OCI-LY1 (cell line): ENCODE data around the gene RNU7-1.

Source experiments
- H2AFZ ChIP-seq: fragments of 200-600 bp; sonication (generic), shearing (Covaris generic); 2 replicates; pipeline ENCODE4 v1.6.0; 2014; ENCODE audit warnings: antibody characterized with exemption, mild to moderate bottlenecking, low read length
- H3F3A ChIP-seq: fragments of 200-600 bp; sonication (generic), shearing (Covaris generic); 2 replicates; pipeline ENCODE4 v1.6.0; 2014; ENCODE audit warnings: mild to moderate bottlenecking, antibody characterized with exemption, low read length, moderate library complexity; ENCODE audit not compliant: insufficient read depth
- H3K27ac ChIP-seq: fragments of 200-600 bp; sonication (generic); 2 replicates; pipeline ENCODE4 v1.5.1; 2014; ENCODE audit warnings: low read length, mixed run types, mild to moderate bottlenecking, low read depth; ENCODE audit not compliant: poor library complexity, severe bottlenecking
- H3K27me3 ChIP-seq: fragments of 200-600 bp; sonication (generic); 2 replicates; pipeline ENCODE4 v1.6.0; 2014; ENCODE audit warnings: antibody characterized with exemption, mild to moderate bottlenecking, low read length, moderate library complexity; ENCODE audit not compliant: insufficient read depth
- H3K36me3 ChIP-seq: fragments of 200-600 bp; sonication (generic); 2 replicates; pipeline ENCODE4 v1.6.1; 2014; ENCODE audit warnings: mild to moderate bottlenecking, antibody characterized with exemption, low read length, moderate library complexity, mixed read lengths; ENCODE audit not compliant: insufficient read depth
- H3K4me1 ChIP-seq: fragments of 200-600 bp; sonication (generic); 2 replicates; pipeline ENCODE4 v1.5.1; 2014; ENCODE audit warnings: mild to moderate bottlenecking, low read length, moderate library complexity; ENCODE audit not compliant: insufficient read depth, severe bottlenecking
- H3K4me2 ChIP-seq: fragments of 200-600 bp; sonication (generic), shearing (Covaris generic); 2 replicates; pipeline ENCODE4 v1.6.1; 2014; ENCODE audit warnings: low read length
- H3K4me3 ChIP-seq: fragments of 200-600 bp; sonication (generic); 2 replicates; pipeline ENCODE4 v1.5.1; 2014; ENCODE audit warnings: low read length, low read depth, mild to moderate bottlenecking, mixed read lengths; ENCODE audit not compliant: poor library complexity, severe bottlenecking
- H3K79me2 ChIP-seq: fragments of 200-600 bp; shearing (Covaris generic); 2 replicates; pipeline ENCODE4 v1.6.1; 2016; ENCODE audit warnings: mixed run types, low read length, mixed read lengths; ENCODE audit not compliant: insufficient read depth
- H3K9ac ChIP-seq: fragments of 200-600 bp; sonication (generic), shearing (Covaris generic); 2 replicates; pipeline ENCODE4 v1.6.1; 2014; ENCODE audit warnings: mild to moderate bottlenecking, low read length, mixed read lengths
- H3K9me2 ChIP-seq: fragments of 200-600 bp; sonication (generic), shearing (Covaris generic); 2 replicates; pipeline ENCODE4 v1.6.1; 2014; ENCODE audit warnings: low read depth, mild to moderate bottlenecking, low read length, mixed read lengths
- H3K9me3 ChIP-seq: fragments of 200-600 bp; shearing (Covaris generic); 2 replicates; pipeline ENCODE4 v1.6.1; 2014; ENCODE audit warnings: low read length, mixed read lengths
- H4K20me1 ChIP-seq: fragments of 200-600 bp; sonication (generic), shearing (Covaris generic); 2 replicates; pipeline ENCODE4 v1.6.0; 2016; ENCODE audit warnings: mild to moderate bottlenecking, low read length; ENCODE audit not compliant: insufficient read depth
- EZH2 ChIP-seq: fragments of 200-600 bp; sonication (generic), shearing (Covaris generic); IDR thresholded peaks from 2 replicates; pipeline ENCODE4 v1.8.0; 2017; ENCODE audit warnings: borderline replicate concordance, mixed run types, mild to moderate bottlenecking, antibody characterized with exemption, low read length, moderate library complexity, mixed read lengths
- TF ChIP-seq, protein P1 (sequence below): fragments of 200-600 bp; sonication (generic), shearing (Covaris generic); IDR thresholded peaks from 2 replicates; pipeline ENCODE4 v1.5.1; 2017; ENCODE audit warnings: mild to moderate bottlenecking, antibody characterized with exemption, low read length, moderate library complexity, mixed read lengths

RNU7-1 gene

DNA sequence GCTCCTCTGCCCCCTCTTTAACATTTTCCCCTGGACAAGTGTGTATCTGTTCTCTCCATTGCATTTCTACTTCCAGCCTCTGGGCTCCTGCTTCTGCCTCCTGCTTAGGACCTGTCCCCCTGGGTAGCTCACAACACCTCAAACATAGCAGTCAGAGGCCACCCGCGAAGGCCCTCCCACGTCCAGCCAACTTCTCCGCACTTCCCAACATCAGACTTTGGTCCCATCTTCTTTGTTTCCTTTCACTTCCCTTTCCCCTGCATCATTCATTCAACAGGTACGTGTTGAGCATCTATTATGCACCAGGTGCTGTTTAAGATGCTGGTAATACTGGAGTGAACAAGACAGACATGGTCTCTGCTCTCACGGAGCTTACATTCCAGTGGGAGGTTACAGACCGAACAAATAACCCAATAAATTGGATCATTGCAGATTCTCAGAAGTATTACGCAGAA lies 3.3 kb downstream of the RNU7-1 start:
- Histone ChIP-seq H3K9ac (no peak overlapping the region), H3K4me1 (peaks cover 54% of the 10 kb centered on the region), H3K79me2 (no peaks in the 10 kb centered on the region), H3K9me3 (no peaks in the 10 kb centered on the region), H3K27me3 (no peaks in the 10 kb centered on the region), H3F3A (no peaks in the 10 kb centered on the region), H3K27ac (peak overlapping the region; percentile 91), H3K9me2 (no peaks in the 10 kb centered on the region), H2AFZ (no peak overlapping the region), H3K4me3 (peak overlapping the region; percentile 71), H3K4me2 (peak overlapping the region; percentile 91; the same call in 1 of the 2 replicates), H4K20me1 (no peaks in the 10 kb centered on the region), H3K36me3 (no peaks in the 10 kb centered on the region)
- no peak for TF ChIP-seq EZH2
- TF ChIP-seq, protein P1, sequence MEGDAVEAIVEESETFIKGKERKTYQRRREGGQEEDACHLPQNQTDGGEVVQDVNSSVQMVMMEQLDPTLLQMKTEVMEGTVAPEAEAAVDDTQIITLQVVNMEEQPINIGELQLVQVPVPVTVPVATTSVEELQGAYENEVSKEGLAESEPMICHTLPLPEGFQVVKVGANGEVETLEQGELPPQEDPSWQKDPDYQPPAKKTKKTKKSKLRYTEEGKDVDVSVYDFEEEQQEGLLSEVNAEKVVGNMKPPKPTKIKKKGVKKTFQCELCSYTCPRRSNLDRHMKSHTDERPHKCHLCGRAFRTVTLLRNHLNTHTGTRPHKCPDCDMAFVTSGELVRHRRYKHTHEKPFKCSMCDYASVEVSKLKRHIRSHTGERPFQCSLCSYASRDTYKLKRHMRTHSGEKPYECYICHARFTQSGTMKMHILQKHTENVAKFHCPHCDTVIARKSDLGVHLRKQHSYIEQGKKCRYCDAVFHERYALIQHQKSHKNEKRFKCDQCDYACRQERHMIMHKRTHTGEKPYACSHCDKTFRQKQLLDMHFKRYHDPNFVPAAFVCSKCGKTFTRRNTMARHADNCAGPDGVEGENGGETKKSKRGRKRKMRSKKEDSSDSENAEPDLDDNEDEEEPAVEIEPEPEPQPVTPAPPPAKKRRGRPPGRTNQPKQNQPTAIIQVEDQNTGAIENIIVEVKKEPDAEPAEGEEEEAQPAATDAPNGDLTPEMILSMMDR, result no peak

DNA sequence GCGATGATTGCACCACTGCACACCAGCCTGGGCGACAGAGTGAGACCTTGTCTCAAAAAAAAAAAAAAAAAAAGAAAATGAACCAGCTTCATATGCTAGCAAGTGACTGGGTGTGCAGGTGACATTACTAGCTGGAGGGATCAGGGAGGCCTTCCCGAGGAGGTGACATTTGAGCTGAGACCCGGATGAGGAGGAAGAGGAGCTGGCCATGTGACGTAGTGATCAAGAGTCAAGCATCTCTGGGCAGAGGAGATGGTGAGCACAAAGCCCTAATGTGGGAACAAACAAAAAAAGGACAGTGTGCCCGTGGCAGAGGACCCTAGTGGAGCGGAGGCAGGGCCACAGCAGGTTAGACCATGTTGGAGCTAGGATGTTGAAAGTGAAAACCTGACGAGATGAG lies 4.0 kb downstream of the RNU7-1 start:
- Histone ChIP-seq H3K27ac (no peak overlapping the region), H4K20me1 (no peaks in the 10 kb centered on the region), H3K4me1 (peaks cover 61% of the 10 kb centered on the region), H2AFZ (no peak overlapping the region), H3K36me3 (no peaks in the 10 kb centered on the region), H3K4me3 (no peak overlapping the region), H3F3A (no peaks in the 10 kb centered on the region), H3K9me3 (no peaks in the 10 kb centered on the region), H3K79me2 (no peaks in the 10 kb centered on the region), H3K9ac (no peak overlapping the region), H3K27me3 (no peaks in the 10 kb centered on the region), H3K4me2 (no peak overlapping the region), H3K9me2 (no peaks in the 10 kb centered on the region)
- no peak for TF ChIP-seq EZH2
- TF ChIP-seq, protein P1, result no peak

DNA sequence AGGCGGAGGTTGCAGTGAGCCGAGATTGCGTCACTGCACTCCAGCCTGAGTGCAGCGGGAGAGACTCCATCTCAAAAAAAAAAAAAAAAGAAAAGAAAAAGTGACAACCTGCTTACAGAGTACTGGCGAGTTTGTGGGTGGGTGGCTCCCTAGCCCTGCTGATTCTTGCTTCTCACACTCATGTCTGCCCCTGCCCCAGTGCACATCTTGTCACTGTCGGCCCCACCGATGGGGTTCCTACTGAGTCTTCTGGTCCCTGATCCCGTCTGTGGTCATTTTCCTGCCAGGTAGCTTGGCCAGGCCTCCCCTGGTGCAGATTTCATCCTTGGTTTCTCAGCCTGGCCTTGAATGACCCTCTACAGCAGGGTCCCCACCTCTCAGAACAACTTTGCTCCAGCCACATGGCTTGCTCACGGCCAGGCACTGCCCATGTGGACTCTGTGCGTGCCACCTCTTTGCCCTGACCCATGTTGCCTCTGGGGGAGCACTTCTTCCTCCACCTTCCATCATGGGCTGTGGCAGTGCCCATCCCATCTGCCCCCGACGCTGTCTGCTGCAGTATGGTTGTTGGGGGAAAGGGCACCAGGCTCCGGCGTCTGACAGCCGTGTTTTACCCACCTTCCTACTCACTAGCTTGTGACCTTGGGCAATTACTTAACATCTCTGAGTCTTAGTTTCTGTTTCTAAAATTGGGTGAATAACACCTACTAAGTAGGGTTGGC lies 5.4 kb downstream of the RNU7-1 start:
- no peak overlapping the region for H3K4me3 ChIP-seq
- no peaks in the 10 kb centered on the region for H3K79me2 ChIP-seq
- no peak overlapping the region for H3K27ac ChIP-seq
- H3F3A ChIP-seq, result no peaks in the 10 kb centered on the region
- no peaks in the 10 kb centered on the region for H3K9me3 ChIP-seq
- no peak for TF ChIP-seq EZH2
- TF ChIP-seq, protein P1, result no peak
- no peak overlapping the region for H3K9ac ChIP-seq
- no peaks in the 10 kb centered on the region for H4K20me1 ChIP-seq
- no peaks in the 10 kb centered on the region for H3K9me2 ChIP-seq
- H3K4me2 ChIP-seq, result no peak overlapping the region
- H3K36me3 ChIP-seq, result no peaks in the 10 kb centered on the region
- peaks cover 64% of the 10 kb centered on the region for H3K4me1 ChIP-seq
- no peak overlapping the region for H2AFZ ChIP-seq
- H3K27me3 ChIP-seq, result no peaks in the 10 kb centered on the region
